DMS53 (cell line): ENCODE measurements around the gene ZNF236.

Experiments used
- DNase-seq: peaks from one replicate; lab custom pipeline; 2025; lab: John Stamatoyannopoulos, UW

ZNF236 gene

GRCh38 chr18:76859474-76860339, 37.4 kb downstream of the ZNF236 start:
- DNase-seq: no peak

GRCh38 chr18:76860411-76860810, 38.1 kb downstream of the ZNF236 start:
- DNase-seq: no peak

- no peak for DNase-seq
Measured at GRCh38 chr18:76866666-76867065, 44.3 kb downstream of the ZNF236 start.

- DNase-seq: no peak
Measured at GRCh38 chr18:76873311-76873710, 51.0 kb downstream of the ZNF236 start.

- no peak for DNase-seq
Measured at GRCh38 chr18:76873713-76874112, 51.4 kb downstream of the ZNF236 start.

- DNase-seq: peak; percentile 82
Measured at GRCh38 chr18:76874642-76875389, 52.5 kb downstream of the ZNF236 start.

- peak; percentile 91 for DNase-seq
Measured at GRCh38 chr18:76875390-76876325, 53.3 kb downstream of the ZNF236 start.

- DNase-seq: no peak
Measured at GRCh38 chr18:76878426-76878825, 56.1 kb downstream of the ZNF236 start.

- no peak for DNase-seq
Measured at GRCh38 chr18:76880026-76880425, 57.7 kb downstream of the ZNF236 start.

GRCh38 chr18:76881744-76882143, 59.4 kb downstream of the ZNF236 start:
- DNase-seq: no peak

GRCh38 chr18:76882146-76882545, 59.8 kb downstream of the ZNF236 start:
- DNase-seq: no peak

- no peak for DNase-seq
Measured at GRCh38 chr18:76885001-76885400, 62.6 kb downstream of the ZNF236 start.

- no peak for DNase-seq
Measured at GRCh38 chr18:76886112-76886511, 63.8 kb downstream of the ZNF236 start.

- DNase-seq: no peak
Measured at GRCh38 chr18:76889091-76889699, 66.8 kb downstream of the ZNF236 start.

- DNase-seq: no peak
Measured at GRCh38 chr18:76892832-76893231, 70.5 kb downstream of the ZNF236 start.

- no peak for DNase-seq
Measured at GRCh38 chr18:76894566-76895346, 72.4 kb downstream of the ZNF236 start.

- no peak for DNase-seq
Measured at GRCh38 chr18:76895498-76895897, 73.1 kb downstream of the ZNF236 start.

- DNase-seq: no peak
Measured at GRCh38 chr18:76896677-76897076, 74.3 kb downstream of the ZNF236 start.

- no peak for DNase-seq
Measured at GRCh38 chr18:76897257-76897656, 74.9 kb downstream of the ZNF236 start.

- DNase-seq: no peak
Measured at GRCh38 chr18:76903386-76903785, 81.0 kb downstream of the ZNF236 start.

- DNase-seq: no peak
Measured at GRCh38 chr18:76905821-76906220, 83.5 kb downstream of the ZNF236 start.
